Loucy (cell line): ENCODE measurements around the gene TEX14.

ENCODE experiments used
- H2AFZ ChIP-seq: fragments of 200-600 bp; sonication (generic); 2 replicates; pipeline ENCODE4 v1.6.0; 2016; ENCODE audit warnings: antibody characterized with exemption, mild to moderate bottlenecking, low read length, moderate library complexity
- H3F3A ChIP-seq: fragments of 200-600 bp; 2 replicates; pipeline ENCODE4 v1.6.0; 2016; ENCODE audit warnings: antibody characterized with exemption, low read depth, mild to moderate bottlenecking
- H3K27me3 ChIP-seq: fragments of 200-600 bp; sonication (generic); 2 replicates; pipeline ENCODE4 v1.6.1; 2014; ENCODE audit warnings: low read length, mild to moderate bottlenecking; ENCODE audit not compliant: insufficient read depth, poor library complexity, severe bottlenecking
- H3K36me3 ChIP-seq: fragments of 200-600 bp; sonication (generic); 2 replicates; pipeline ENCODE4 v1.6.1; 2016; ENCODE audit warnings: low read length; ENCODE audit not compliant: insufficient read depth
- H3K4me1 ChIP-seq: fragments of 200-600 bp; sonication (generic); 2 replicates; pipeline ENCODE4 v1.5.1; 2014; ENCODE audit warnings: low read length, mild to moderate bottlenecking; ENCODE audit not compliant: insufficient read depth, poor library complexity, severe bottlenecking
- H3K4me2 ChIP-seq: fragments of 200-600 bp; sonication (generic); 2 replicates; pipeline ENCODE4 v1.6.0; 2014; ENCODE audit warnings: antibody characterized with exemption, low read length, low read depth, mild to moderate bottlenecking; ENCODE audit not compliant: poor library complexity, severe bottlenecking
- H3K4me3 ChIP-seq: fragments of 200-600 bp; sonication (generic); 2 replicates; pipeline ENCODE4 v1.5.1; 2014; ENCODE audit warnings: low read length, mild to moderate bottlenecking, mixed read lengths; ENCODE audit not compliant: poor library complexity, severe bottlenecking
- H3K79me2 ChIP-seq: fragments of 200-600 bp; sonication (generic); 2 replicates; pipeline ENCODE4 v1.6.1; 2014; ENCODE audit warnings: low read length; ENCODE audit not compliant: insufficient read depth
- H3K9ac ChIP-seq: fragments of 200-600 bp; sonication (generic); 2 replicates; pipeline ENCODE4 v1.6.0; 2014; ENCODE audit warnings: mild to moderate bottlenecking, low read depth, low read length, moderate library complexity; ENCODE audit not compliant: poor library complexity, severe bottlenecking
- H3K9me2 ChIP-seq: fragments of 200-600 bp; sonication (generic); replicated peaks from 2 replicates; pipeline ENCODE4 v1.6.1; 2016; ENCODE audit warnings: low read depth, low read length, mixed read lengths
- H3K9me3 ChIP-seq: fragments of 200-600 bp; sonication (generic); 2 replicates; pipeline ENCODE4 v1.6.1; 2014; ENCODE audit warnings: mild to moderate bottlenecking, antibody characterized with exemption, low read length, low read depth; ENCODE audit not compliant: insufficient read depth
- H4K20me1 ChIP-seq: fragments of 200-600 bp; sonication (generic); 2 replicates; pipeline ENCODE4 v1.6.0; 2014; ENCODE audit warnings: antibody characterized with exemption, low read length, mild to moderate bottlenecking; ENCODE audit not compliant: insufficient read depth, poor library complexity, severe bottlenecking
- CTCF ChIP-seq: fragments of 200-600 bp; sonication (generic); conservative IDR thresholded peaks from 2 replicates; pipeline ENCODE4 v1.5.1; 2014; ENCODE audit warnings: mild to moderate bottlenecking, antibody characterized with exemption, low read length
- EZH2phosphoT487 ChIP-seq: fragments of 200-600 bp; IDR thresholded peaks from 2 replicates; pipeline ENCODE4 v1.6.1; 2018; ENCODE audit warnings: antibody characterized with exemption, mild to moderate bottlenecking, moderate library complexity, borderline replicate concordance

Gene TEX14

GRCh38 chr17:58605986-58606385 is 85.9 kb downstream of the TEX14 start:
- Histone ChIP-seq H3F3A (no peaks in the 10 kb centered on the region), H2AFZ (no peak overlapping the region), H3K4me3 (no peak overlapping the region), H3K9ac (no peak overlapping the region), H3K9me2 (no peaks in the 10 kb centered on the region), H3K9me3 (no peaks in the 10 kb centered on the region), H3K27me3 (no peaks in the 10 kb centered on the region), H3K36me3 (no peaks in the 10 kb centered on the region), H4K20me1 (no peaks in the 10 kb centered on the region), H3K4me2 (no peak overlapping the region), H3K4me1 (no peaks in the 10 kb centered on the region), H3K79me2 (no peaks in the 10 kb centered on the region)
- no peak for TF ChIP-seq EZH2phosphoT487
- no peak for TF ChIP-seq CTCF

DNA sequence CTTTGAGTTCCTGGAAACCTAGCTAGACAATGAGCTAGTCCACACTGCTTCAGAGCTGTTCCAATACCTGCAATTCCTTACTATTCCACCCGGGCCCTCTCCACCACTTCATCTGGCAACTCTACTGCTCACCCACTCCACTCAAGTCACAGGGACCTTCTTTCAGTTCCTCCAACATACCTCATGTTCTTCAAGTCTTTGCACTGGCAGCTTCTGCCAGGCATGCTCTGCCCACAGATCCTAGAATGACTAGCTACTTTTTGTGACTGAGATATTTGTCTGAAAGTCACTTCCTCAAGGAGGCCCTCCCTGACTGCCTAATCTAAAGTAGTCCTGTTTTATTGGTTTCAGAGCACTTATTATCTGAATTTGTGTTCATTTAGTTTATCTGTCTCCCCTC is 86.4 kb downstream of the TEX14 start:
- H3K4me2 ChIP-seq, result no peak overlapping the region
- no peaks in the 10 kb centered on the region for H3K9me3 ChIP-seq
- H3K36me3 ChIP-seq, result no peaks in the 10 kb centered on the region
- no peaks in the 10 kb centered on the region for H3K9me2 ChIP-seq
- no peaks in the 10 kb centered on the region for H3K79me2 ChIP-seq
- H3K4me3 ChIP-seq, result no peak overlapping the region
- no peaks in the 10 kb centered on the region for H3K4me1 ChIP-seq
- no peak overlapping the region for H3K9ac ChIP-seq
- TF ChIP-seq CTCF, result no peak
- TF ChIP-seq EZH2phosphoT487, result no peak
- no peak overlapping the region for H2AFZ ChIP-seq
- H3F3A ChIP-seq, result no peaks in the 10 kb centered on the region
- H4K20me1 ChIP-seq, result no peaks in the 10 kb centered on the region
- H3K27me3 ChIP-seq, result no peaks in the 10 kb centered on the region

GRCh38 chr17:58601976-58602375 is 89.9 kb downstream of the TEX14 start:
- Histone ChIP-seq H3F3A (no peaks in the 10 kb centered on the region), H3K36me3 (no peaks in the 10 kb centered on the region), H2AFZ (no peak overlapping the region), H3K4me1 (no peaks in the 10 kb centered on the region), H3K79me2 (no peaks in the 10 kb centered on the region), H3K4me3 (no peak overlapping the region), H4K20me1 (no peaks in the 10 kb centered on the region), H3K9me3 (no peaks in the 10 kb centered on the region), H3K9ac (no peak overlapping the region), H3K9me2 (no peaks in the 10 kb centered on the region), H3K27me3 (no peaks in the 10 kb centered on the region), H3K4me2 (no peak overlapping the region)
- TF ChIP-seq EZH2phosphoT487 (no peak), CTCF (no peak)
